T47D (cell line): Measurements from ENCODE around the gene TUBA3E.
"Not testable (repeated sequence)": the region's sequence is repeated elsewhere in the genome, so short reads cannot be mapped to it uniquely, and the experiment has no call there.

Source experiments
- DNase-seq, 2 experiments: peaks; one replicate each; pipeline versions ENCODE4 v3.0.0 to v3.0.0-alpha.2; 2011 to 2012; ENCODE audit warnings: low read depth in 1 of 2, low spot score in 1 of 2
- JUND ChIP-seq: IDR thresholded peaks from 2 replicates; pipeline ENCODE4 v1.6.1; 2012; ENCODE audit warnings: low read depth
- in situ Hi-C: cut with HindIII; loops from 2 replicates; pipeline ENCODE4 v1.10.0; 2016; ENCODE audit warnings: low sequenced_read_pairs, low pct_unique_long_range_greater_than_20kb

The TUBA3E gene

DNA sequence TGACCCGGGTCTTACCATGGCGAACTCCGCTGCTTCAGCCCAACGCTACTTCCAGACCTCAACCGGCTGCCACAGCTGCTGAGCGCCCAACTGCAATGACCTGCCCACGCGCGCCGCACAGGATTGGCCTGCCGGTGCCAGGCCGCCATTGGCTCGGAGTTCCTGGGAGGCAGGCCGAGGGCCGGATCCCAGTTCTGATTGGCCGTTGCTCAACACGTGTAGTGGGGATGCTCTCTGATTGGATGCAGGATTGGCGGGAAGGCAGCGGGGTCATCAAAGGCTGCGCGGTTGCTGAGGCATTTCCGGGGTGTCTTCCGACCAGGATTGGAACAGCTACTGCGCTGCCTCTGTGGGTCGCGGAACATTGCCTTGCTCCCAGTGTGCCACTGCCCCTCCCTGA lies at the start of gene TUBA3E:
TUBA3E (minus strand) TSS at position 97 of the 400 bp plus-strand sequence; CDS start at position 18, 79 bp downstream.
- no peak for TF ChIP-seq JUND
- in situ Hi-C loops: no loop called here

DNA sequence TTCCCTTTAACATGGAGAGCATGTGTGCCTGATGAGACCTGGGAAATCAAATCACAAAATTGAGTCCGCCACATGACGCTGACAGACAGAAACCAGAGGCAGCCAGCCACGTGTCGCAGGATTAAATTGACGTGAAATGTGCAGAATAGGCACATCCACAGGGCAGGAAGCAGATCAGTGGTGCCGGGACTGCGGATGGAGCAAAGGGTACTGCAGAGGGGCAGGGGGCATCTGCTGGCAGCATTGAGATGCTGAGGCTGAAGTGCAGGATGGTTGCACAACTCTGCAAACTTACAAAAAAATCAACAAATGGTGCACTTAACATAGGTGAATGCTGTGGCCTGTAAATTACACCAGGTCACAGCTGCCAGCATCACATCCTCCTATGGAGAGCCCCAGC lies 48.2 kb upstream of the TUBA3E start:
- DNase-seq: no peak
- TF ChIP-seq JUND: no peak
- in situ Hi-C loops: no loop called here

More for the DNA sequence above, at the start of gene TUBA3E:
- no peak for DNase-seq

DNA sequence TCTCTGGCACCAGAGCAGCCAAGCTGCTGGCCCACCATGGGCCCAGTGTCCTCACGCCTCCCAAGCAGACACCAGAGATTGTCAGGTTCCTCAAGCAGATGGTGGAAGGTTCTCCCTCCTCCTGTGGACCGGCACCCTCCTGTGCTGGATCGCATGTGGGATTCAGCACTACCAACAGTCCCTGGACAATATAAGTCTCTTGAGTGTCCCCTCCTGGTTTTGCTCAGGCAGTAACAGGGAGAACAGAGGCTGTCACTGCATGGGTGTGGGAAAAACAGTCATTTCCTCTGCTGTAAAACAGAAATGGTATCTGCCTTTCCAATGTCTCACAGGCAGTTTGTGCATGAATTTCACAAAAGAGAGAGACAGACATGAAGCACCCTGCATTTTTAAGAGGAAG lies 47.7 kb upstream of the TUBA3E start:
- no peak for TF ChIP-seq JUND
- peak in 1 of 2 experiments; percentile 35 for DNase-seq
- in situ Hi-C loops: no loop called here

DNA sequence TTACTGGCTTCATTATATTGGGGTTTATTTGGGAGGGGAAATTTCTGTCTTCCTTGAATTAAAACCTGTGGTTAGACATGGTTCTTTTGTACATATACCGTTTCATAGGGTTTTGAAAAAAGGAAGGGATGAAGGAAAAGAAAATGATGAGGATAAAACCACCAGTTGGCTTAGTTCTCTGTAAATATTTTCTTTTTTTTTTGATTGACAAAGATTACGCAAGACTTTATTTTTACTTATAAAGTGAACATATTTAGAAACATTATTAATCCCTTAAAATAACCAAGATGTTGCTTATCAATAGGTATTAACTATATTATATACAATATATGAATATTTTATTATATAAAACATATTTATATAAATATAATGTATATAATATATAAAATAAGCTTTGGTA lies 45.1 kb upstream of the TUBA3E start:
- no peak for DNase-seq
- in situ Hi-C loops: no loop called here
- no peak for TF ChIP-seq JUND

DNA sequence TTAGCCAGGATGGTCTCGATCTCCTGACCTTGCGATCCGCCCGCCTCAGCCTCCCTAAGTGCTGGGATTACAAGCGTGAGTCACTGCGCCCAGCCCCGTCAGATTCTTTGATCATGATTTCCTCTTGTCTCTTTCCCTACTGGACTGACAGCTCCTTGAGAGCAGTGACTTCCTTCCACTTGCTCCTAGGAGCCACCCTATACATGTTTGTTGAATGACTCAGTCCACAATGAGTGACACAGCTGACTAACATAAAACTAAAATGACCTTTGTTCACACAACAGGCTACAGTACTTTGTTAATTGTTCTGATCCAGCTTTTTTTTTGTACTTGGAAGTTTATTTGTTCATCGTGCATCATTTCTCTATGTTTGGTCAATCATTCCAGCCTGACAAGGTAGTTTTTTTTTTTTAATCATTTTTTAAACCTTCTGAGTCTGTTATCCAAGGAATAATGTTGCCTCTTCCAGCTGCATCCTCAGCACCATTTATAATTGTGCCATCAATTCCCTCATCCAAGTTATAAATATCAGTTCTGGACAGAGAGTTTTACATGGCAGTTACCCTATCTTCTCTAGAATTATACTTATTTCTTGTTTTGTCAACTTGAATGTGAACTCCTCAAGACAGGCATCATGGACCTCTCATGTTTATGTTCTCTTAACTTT lies 42.9 kb upstream of the TUBA3E start:
- peak in 1 of 2 experiments; percentile 82 for DNase-seq
- in situ Hi-C loops: no loop called here

DNA sequence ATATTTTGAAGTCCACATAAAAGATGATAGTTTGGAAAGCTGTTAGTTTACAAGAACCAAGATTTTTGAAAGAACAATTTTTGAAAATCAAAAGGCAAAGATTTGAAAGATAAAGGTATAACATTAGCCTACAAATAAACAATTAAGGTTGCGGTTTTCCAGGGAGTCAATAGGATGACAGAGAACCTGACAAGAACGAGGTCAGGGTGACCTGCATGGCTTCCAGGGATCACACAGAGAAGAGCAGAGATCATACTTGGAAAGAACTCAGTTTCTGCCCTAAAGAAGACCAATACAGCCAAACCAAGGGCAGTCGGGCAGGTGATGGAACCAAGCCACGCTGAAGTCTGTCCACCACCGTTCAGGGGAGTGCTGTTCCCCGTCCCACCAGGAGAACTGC lies 41.3 kb upstream of the TUBA3E start:
- DNase-seq: peak in 1 of 2 experiments; percentile 67
- in situ Hi-C loops: not testable (repeated sequence)

More for the DNA sequence above, 42.9 kb upstream of the TUBA3E start:
- no peak for TF ChIP-seq JUND

DNA sequence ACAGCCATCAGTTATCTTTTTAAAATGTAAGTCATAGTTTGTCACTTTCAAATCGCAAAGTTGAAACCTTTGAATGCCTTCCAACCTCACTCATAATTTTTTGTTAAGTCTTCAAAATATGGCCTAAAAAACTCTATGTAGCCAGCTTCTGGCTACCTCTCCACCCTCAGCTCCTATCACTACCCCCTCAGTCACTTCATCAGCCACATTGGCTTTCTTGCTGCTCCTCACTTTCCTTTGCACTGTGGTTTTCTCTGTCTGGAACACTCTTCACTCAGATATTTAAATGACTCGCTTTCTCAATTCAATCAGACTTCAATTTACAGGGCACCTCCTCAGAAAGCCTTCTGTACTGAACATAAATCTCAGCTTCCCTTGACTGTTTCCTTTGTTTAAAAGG lies 34.8 kb upstream of the TUBA3E start:
- DNase-seq, in situ Hi-C loops: not testable (repeated sequence)

DNA sequence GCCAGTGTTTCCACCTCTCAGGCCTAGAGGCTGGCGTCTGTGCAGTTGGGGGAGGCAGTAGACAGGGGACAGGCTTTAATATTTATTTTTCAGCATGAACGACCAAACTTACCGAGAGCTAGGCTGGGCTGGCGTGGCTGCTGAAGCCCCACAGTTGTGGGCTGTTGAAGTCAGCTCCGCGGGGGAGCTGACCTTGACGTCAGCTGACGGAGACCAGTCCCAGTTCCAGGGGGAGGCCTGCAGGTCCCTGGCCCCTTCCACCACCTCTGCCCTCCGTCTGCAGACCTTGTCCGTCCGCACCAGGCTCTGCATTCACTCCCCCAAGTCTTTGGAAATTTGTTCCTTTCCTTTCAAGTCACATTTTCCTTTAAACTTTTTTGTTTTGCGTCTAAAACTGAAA lies 33.4 kb upstream of the TUBA3E start:
- DNase-seq: no peak
- TF ChIP-seq JUND: no peak

DNA sequence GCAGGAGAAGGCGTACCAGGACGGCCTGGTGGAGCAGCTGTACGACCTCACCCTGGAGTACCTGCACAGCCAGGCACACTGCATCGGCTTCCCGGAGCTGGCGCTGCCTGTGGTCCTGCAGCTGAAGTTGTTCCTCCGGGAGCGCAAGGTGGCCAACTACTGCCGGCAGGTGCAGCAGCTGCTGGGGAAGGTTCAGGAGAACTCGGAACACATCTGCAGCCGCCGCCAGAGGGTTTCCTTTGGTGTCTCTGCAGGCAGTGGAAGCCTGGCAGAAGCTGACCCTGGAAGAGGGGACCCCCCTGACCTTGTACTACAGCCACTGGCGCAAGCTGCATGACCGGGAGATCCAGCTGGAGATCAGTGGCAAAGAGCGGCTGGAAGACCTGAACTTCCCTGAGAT lies 32.7 kb upstream of the TUBA3E start:
- DNase-seq, in situ Hi-C loops: not testable (repeated sequence)

More for the DNA sequence above, 33.4 kb upstream of the TUBA3E start:
- in situ Hi-C loops: no loop called here

DNA sequence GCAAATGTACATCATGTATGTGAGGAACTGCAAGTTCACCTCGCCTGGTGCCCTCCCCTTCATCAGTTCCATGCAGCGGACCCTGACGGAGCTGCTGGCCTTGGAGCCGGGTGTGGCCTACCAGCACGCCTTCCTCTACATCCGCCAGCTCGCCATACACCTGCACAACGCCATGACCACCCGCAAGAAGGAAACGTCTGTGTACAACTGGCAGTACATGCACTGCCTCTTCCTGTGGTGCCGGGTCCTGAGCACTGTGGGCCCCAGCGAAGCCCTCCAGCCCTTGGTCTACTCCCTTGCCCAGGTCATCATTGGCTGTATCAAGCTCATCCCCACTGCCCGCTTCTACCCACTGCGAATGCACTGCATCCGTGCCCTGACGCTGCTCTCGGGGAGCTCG lies 32.1 kb upstream of the TUBA3E start:
- DNase-seq, in situ Hi-C loops: not testable (repeated sequence)

DNA sequence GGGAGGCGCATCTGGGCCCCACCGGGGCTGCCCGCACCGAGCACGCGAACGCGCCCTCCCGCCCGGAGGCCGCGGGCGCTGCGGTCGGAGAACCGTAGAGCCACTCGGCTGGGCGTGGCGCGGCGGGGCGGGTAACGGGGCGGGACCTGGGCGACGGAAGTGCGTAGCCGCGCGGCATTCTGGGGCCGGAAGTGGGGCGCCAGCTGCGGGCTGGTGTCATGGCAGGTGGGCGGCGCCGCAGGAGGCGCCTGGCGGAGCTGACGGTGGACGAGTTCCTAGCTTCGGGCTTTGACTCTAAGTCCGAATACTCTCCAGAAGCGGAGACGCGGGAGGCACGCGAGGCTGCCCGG lies 30.9 kb upstream of the TUBA3E start:
- in situ Hi-C loops, DNase-seq: not testable (repeated sequence)

DNA sequence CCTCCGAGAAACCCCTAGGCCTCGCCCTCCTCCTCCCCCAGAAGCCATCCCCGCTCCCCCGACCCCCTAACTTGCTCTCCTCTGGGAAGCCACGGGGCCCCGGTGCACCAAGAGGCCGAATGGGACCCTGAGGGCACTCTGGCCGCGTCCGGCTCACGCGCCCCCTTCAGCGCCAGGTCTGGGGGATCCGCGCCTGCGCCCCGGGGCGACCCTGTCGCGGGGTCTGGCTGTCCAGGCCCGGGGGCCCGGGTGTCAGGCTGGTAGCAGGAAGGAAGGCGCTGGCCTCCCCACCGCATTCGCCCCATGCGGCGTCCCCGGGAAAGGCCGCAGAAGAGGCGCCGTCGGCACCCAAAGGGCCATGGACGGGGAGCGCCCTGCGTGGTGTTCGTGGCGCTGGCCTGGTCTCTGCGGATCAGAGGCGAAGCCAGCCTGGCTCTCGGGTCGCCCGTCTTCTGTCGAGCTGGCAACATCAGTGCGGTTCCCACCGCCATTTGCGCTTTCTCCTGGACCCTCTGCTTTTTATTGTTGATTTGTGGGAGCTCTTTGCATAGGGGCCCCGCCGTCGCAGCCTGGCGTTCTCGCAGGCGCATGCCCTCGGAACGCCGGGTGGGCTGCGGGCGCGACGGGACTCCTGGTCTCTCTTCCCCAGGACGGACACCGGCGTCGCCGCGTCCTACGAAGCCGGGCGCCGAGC lies 30.4 kb upstream of the TUBA3E start:
- in situ Hi-C loops, DNase-seq: not testable (repeated sequence)

DNA sequence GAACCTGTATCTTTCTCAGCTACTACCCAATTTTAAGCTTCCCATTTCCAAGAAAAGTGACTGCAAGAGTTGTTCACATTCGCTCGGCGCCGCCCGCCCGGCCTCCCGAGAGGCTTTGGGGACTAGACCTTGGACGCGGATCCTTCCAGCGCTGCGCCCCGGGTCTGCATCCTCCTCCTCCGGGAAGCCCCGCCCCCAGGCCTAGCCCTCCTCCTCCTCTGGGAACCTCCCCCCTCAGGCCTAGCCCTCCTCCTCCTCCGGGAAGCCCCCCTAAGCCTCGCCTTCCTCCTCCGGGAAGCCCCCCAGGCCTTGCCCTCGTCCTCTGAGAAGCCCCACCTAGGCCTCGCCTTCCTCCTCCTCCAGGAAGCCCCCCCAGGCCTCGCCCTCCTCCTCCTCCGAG lies 29.8 kb upstream of the TUBA3E start:
- DNase-seq, in situ Hi-C loops: not testable (repeated sequence)

DNA sequence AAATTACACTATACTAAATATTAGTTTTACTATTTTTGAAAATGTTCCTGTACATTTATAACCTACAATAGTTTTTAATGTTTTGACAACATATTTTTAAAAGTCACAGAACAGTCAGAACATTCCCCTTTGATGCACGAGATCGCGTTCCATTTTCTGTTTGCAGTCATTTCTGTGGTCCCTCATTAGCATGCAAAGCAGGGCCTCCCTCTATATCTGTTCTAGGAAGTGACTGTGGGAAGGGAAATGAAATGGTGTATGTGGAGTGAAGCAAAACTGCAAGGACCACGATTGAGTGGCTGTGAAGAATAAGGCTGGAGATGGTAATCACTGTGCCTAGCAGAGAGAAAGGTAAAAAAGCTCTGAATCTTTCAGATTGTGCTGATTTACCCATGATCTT lies 24.3 kb upstream of the TUBA3E start:
- in situ Hi-C loops, DNase-seq: not testable (repeated sequence)

DNA sequence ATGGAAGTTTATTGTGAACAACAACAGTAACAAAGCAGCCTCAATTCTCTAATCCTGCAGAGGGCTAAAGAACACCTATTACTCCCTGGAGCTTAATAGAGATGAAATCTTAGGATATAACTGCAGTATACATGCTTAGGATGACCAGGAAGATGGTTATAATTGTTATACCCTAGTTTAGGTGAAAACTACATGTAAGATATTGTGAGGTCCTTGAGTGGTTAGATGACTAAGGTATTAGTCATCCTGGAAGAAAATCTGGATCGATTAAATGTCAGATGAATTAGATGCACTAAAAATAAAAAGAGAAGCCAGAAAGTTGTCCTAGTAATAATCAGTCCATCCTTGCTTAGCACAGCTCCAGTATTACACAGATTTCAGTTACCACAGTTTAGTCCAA lies 22.3 kb upstream of the TUBA3E start:
- DNase-seq, in situ Hi-C loops: not testable (repeated sequence)

DNA sequence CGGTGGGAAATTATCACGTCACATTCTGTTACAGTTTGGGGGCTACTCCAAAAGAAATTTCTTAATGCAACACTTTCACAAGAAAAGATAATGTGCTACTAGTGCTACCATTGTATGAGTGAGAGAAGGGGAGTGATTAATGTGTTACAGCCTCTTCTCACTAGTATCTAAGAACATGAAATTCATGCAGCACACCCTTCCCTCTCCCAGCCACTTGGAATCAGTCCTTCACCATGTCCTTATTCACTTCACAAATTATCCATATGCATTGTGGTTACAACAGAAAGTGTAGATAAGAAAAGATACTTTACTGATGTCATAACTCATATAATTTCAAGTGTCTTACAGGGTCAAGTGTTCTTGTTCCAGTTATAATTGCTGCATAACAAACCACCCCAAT lies 20.9 kb upstream of the TUBA3E start:
- DNase-seq, in situ Hi-C loops: not testable (repeated sequence)

DNA sequence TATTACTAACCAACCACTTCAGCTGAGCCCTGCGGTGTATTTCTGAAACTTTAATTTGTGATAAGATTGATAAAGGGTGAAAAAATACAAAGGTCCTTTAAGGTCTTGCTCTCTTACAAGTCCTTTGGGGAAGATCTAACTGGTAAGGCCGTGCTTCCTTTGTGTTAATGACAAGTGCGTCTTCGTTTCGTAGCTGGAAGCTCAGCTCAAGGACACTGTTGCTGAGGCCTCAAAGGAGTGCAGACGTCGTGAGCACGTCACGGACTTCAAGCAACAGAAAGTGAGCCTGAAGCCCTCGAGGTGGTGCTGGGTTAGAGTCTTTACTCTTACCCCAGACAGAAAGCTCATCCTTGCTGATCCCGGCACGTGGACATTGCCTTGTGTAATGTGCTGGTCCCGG lies 8.8 kb upstream of the TUBA3E start:
- DNase-seq, in situ Hi-C loops: not testable (repeated sequence)

DNA sequence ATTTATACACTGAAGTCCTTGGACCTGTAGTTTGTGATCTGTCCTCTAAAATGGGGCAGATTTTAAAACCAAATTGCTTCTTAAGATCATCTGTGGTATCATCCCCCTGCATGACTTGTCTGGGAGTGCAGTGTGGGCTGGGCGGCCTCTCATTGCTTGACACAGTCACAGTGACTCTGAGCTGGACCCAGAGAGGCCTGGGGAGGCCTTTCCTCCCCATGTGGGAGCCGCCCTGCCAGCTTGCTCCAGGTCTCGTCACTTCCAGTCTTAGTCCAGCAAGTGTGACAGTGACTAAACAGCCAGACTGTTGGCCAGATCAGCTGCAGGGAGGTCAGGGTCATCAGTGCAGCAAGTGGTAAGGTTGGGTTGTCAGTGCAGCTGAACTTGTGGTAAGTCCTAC lies 4.9 kb upstream of the TUBA3E start:
- in situ Hi-C loops, DNase-seq: not testable (repeated sequence)
